SK-N-MC (cell line): ENCODE results near the gene ERBB4.

Experiments
- DNase-seq: peaks from one replicate; pipeline ENCODE4 v3.0.0-alpha.2; 2011; ENCODE audit warnings: low read depth, low spot score
- H3K27ac ChIP-seq: fragments of 200-600 bp; sonication (generic); 2 replicates; pipeline ENCODE4 v1.5.1; 2016; ENCODE audit warnings: mixed run types
- H3K36me3 ChIP-seq: fragments of 200-600 bp; sonication (generic); 2 replicates; pipeline ENCODE4 v1.6.1; 2017; ENCODE audit warnings: antibody characterized with exemption, low read length, mixed read lengths; ENCODE audit not compliant: insufficient read depth
- H3K4me3 ChIP-seq: fragments of 200-600 bp; sonication (generic); 2 replicates; pipeline ENCODE4 v1.5.1; 2016
- H3K9ac ChIP-seq: fragments of 200-600 bp; sonication (generic); 2 replicates; pipeline ENCODE4 v1.8.0; 2017; ENCODE audit warnings: mixed run types, mixed read lengths; ENCODE audit not compliant: insufficient read length
- H3K9me3 ChIP-seq: fragments of 200-600 bp; sonication (generic); 2 replicates; pipeline ENCODE4 v1.6.1; 2017; ENCODE audit warnings: low read depth, mild to moderate bottlenecking, antibody characterized with exemption, low read length, moderate library complexity, mixed read lengths
- EZH2 ChIP-seq: fragments of 200-600 bp; sonication (generic); IDR thresholded peaks from one replicate; pipeline ENCODE4 v1.6.1; 2017; ENCODE audit warnings: antibody characterized with exemption
- FOXP2 ChIP-seq: optimal IDR thresholded peaks from 2 replicates; pipeline ENCODE3; 2011; ENCODE audit warnings: mild to moderate bottlenecking, moderate library complexity; ENCODE audit not compliant: insufficient read depth; ENCODE audit errors: extremely low read length, control extremely low read depth
- POLR2AphosphoS5 ChIP-seq: IDR thresholded peaks from 2 replicates; pipeline ENCODE4 v1.6.1; 2012; ENCODE audit warnings: mild to moderate bottlenecking, low read depth, low read length, borderline replicate concordance

Gene ERBB4

DNA sequence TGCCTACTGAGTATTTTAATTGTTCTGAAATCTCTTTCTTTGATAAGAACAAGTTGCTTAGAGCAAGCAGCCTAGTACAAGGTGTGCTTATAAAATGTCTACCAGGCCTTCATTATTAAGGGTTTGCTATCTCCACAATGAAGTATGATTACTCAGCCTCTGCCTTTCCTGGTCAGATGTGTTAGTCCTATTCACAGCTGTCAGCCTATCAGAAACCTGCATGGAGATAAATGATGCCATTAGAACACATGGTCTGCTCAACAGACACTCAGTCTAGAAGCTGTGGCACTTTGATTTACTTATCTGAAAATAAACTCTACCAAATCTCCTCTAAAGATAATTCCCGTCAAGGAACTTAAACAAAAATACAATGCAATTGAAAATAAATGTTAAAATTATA is 448.7 kb downstream of the ERBB4 start:
- Histone ChIP-seq H3K9ac (no peak overlapping the region), H3K36me3 (no peaks in the 10 kb centered on the region), H3K9me3 (no peaks in the 10 kb centered on the region), H3K27ac (no peak overlapping the region), H3K4me3 (no peak overlapping the region)
- no peak for DNase-seq
- TF ChIP-seq POLR2AphosphoS5, result no peak
- no peak for TF ChIP-seq FOXP2
- TF ChIP-seq EZH2, result no peak

DNA sequence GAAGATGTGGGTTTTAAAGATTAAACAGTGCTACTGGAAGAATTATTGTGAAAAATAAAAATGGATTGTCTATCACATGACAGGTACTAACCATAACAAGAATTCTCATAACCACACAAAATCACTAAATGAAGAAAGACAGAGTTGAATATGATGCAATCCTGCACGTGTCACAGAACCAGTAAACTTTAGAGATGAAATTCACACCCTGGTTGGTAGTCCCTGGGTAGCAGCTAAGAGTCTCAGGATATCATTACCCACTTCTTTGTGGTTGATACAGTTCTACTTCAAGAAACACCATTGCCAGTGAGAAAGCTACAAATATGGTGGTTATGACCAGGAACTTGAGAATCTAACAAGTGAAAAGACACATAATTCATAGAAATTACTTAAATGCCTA is 450.2 kb downstream of the ERBB4 start:
- no peak for TF ChIP-seq EZH2
- TF ChIP-seq POLR2AphosphoS5, result no peak
- TF ChIP-seq FOXP2, result no peak
- H3K9ac ChIP-seq, result no peak overlapping the region
- H3K9me3 ChIP-seq, result no peaks in the 10 kb centered on the region
- no peak for DNase-seq
- no peak overlapping the region for H3K4me3 ChIP-seq
- H3K27ac ChIP-seq, result no peak overlapping the region
- no peaks in the 10 kb centered on the region for H3K36me3 ChIP-seq

DNA sequence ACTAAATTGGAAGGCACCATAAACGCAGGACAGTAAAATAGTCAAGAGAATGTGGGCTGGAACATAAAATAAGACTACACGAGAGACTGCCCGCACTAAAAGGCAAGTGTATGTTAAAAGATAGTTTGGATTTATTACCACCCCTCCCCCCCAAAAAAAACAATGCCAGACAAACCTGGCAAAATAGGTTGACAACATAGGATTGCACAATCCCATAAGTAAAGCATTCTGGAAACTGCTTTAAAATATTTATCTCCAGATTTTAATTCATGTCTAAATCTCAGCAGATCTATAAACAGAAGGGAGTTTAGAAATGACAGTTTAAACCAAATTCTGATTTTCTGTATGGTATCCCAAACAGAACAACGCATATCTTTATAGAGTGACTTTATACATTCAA is 455.1 kb downstream of the ERBB4 start:
- Histone ChIP-seq H3K27ac (no peak overlapping the region), H3K9me3 (no peaks in the 10 kb centered on the region), H3K9ac (no peak overlapping the region), H3K4me3 (no peak overlapping the region), H3K36me3 (no peaks in the 10 kb centered on the region)
- TF ChIP-seq EZH2, result no peak
- no peak for DNase-seq

DNA sequence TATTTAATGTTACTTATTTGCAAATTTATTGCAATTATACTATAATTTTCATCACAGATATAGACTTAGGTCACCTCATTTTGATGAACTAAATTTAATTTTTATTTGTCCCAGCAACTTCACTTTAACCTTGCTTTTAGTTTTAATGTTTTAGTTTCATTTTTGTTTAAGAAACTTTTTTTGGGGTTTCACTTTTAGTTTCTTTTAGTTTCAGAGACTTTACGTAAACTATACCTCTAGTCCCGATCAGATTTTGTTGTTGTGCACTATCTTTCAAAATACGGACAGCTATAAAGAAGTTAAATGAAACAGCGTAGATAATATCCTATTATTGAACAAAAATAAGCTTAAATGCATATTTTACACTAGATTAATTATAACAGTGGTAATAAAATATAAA is 460.5 kb downstream of the ERBB4 start:
- H3K36me3 ChIP-seq, result no peaks in the 10 kb centered on the region
- H3K27ac ChIP-seq, result no peak overlapping the region
- no peak for DNase-seq
- H3K4me3 ChIP-seq, result no peak overlapping the region
- H3K9me3 ChIP-seq, result no peaks in the 10 kb centered on the region
- no peak overlapping the region for H3K9ac ChIP-seq
- TF ChIP-seq FOXP2 (no peak), EZH2 (no peak), POLR2AphosphoS5 (no peak)

DNA sequence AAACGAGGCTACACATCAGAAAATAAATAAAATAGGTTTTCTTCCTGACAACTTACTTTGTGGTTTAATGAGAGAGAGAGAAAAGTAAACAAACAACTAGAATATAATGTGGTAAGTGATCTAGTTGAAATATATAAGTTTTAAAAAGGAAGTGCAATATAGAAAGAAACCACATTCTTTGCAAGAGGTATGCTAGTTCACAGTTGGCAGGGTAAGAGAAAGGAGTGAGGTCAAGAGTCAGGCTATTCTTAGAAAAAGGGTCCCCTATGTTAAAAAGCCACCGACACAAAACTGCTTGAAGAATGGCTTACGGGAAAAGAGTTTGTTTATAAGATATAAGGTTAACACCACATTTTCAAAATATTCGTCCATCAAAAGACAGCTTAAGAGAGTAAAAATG is 462.1 kb downstream of the ERBB4 start:
- TF ChIP-seq EZH2 (no peak), FOXP2 (no peak), POLR2AphosphoS5 (no peak)
- no peak for DNase-seq
- no peak overlapping the region for H3K27ac ChIP-seq
- H3K9me3 ChIP-seq, result no peaks in the 10 kb centered on the region
- no peaks in the 10 kb centered on the region for H3K36me3 ChIP-seq
- H3K9ac ChIP-seq, result no peak overlapping the region
- no peak overlapping the region for H3K4me3 ChIP-seq

DNA sequence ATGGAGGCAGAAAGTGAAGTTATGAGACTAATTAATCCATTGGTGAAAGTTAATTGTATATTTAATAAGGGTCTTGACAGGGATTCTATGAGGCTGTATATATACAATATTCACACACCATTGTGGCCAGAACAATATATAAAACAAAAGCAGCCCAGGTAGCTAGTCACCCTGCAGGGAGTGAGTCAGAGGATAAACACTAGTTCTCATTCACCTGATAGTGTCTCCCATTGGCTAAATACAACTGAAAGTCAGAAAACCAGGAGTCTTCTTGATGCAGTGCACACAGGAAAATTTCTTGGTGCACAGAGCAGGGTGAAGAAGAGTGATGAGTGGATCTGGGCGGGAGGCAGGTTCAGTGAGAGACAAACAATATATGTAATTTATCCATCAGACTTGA is 465.2 kb downstream of the ERBB4 start:
- TF ChIP-seq POLR2AphosphoS5 (no peak), FOXP2 (no peak), EZH2 (no peak)
- DNase-seq, result no peak
- Histone ChIP-seq H3K36me3 (no peaks in the 10 kb centered on the region), H3K9ac (no peak overlapping the region), H3K27ac (no peak overlapping the region), H3K4me3 (no peak overlapping the region), H3K9me3 (no peaks in the 10 kb centered on the region)

DNA sequence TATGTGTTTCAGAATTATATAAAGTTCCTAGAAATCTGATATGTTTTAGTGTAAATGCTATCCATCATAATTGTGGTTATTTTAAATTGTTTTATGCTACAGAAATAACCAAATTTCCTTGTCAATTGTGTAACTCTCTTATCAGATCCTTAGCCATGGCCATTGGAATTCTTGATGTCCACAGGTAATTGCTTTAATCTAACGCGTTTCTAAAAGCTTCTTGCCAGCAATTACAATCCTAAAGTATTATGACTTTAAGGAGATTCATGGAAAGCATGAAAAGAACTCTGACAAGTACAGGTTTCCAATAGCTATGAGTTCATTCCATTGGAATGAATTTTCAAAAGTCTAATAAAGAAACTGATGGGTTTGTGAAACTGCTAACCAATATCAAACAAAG is 472.1 kb downstream of the ERBB4 start:
- no peak overlapping the region for H3K4me3 ChIP-seq
- H3K9me3 ChIP-seq, result no peaks in the 10 kb centered on the region
- no peak overlapping the region for H3K27ac ChIP-seq
- no peak overlapping the region for H3K9ac ChIP-seq
- no peak for TF ChIP-seq FOXP2
- TF ChIP-seq EZH2, result no peak
- no peaks in the 10 kb centered on the region for H3K36me3 ChIP-seq
- DNase-seq, result no peak

DNA sequence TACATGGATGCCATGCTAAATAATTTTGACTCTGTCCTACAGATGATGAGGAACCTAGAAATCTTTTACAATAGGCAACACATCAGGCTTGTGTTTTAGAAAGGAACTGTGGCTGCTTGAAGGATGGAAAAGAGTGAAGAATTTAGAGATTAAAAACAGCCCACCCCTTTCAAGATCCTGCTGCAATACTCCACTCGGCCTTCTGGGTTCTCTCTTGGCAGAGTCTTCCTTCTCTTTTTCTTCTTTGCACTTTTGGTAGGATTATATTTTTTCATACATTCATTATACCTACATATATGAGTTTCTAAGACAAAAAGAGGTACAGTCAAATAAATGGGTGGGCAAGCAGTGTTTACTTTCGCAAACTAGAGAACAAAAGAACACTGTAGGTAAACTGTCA is 474.3 kb downstream of the ERBB4 start:
- Histone ChIP-seq H3K36me3 (no peaks in the 10 kb centered on the region), H3K27ac (no peak overlapping the region), H3K9ac (no peak overlapping the region), H3K9me3 (no peaks in the 10 kb centered on the region), H3K4me3 (no peak overlapping the region)
- no peak for TF ChIP-seq EZH2
- TF ChIP-seq POLR2AphosphoS5, result no peak
- TF ChIP-seq FOXP2, result no peak
- no peak for DNase-seq

DNA sequence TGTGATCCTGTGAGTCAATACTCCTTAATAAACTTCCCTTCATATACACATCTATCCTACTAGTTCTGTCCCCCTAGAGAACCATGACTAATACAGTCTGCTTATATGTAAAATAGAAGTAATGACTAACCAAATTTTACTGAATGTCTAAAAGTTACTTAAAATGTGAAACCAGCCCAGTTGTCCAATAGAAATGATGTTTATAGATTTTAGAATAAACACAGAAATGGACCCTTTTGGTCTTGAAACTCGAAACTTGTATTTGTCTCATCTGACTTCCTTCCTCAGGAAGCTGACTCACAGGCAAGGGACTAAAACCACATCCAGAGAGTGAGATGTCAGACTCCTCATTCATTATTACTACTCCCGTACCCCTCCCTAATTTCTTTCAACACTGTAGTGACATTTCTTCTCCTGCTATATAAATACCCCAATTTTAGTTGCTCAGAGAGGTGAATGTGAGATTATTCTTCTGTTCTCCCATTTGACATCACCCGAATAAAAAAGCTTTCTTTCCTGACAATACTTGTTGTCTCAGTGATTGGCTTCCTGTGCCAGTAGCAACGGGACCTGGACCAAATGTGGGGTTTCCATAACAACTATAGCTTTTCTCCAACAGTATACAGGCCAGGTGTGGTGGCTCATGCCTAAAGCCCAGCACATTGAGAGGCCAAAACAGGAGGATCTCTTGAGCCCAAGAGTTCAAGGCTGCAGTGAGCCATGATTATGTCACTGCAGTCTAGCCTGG is 486.0 kb downstream of the ERBB4 start:
- no peak for DNase-seq
- TF ChIP-seq POLR2AphosphoS5 (no peak), FOXP2 (no peak), EZH2 (no peak)
- Histone ChIP-seq H3K4me3 (no peak overlapping the region), H3K9ac (no peak overlapping the region), H3K27ac (no peak overlapping the region), H3K36me3 (no peaks in the 10 kb centered on the region), H3K9me3 (no peaks in the 10 kb centered on the region)
